Activated gamma-delta T cell treated with anti-CD3 and anti-CD28 coated beads, Interleukin-2, amount 50 U/mL, for 16 hours (primary cell): ENCODE data around the gene FAM163B.

Experiments
- DNase-seq: peaks from one replicate; pipeline ENCODE4 v3.0.0-alpha.2; 2020; ENCODE audit warnings: low read depth

Gene FAM163B

DNA sequence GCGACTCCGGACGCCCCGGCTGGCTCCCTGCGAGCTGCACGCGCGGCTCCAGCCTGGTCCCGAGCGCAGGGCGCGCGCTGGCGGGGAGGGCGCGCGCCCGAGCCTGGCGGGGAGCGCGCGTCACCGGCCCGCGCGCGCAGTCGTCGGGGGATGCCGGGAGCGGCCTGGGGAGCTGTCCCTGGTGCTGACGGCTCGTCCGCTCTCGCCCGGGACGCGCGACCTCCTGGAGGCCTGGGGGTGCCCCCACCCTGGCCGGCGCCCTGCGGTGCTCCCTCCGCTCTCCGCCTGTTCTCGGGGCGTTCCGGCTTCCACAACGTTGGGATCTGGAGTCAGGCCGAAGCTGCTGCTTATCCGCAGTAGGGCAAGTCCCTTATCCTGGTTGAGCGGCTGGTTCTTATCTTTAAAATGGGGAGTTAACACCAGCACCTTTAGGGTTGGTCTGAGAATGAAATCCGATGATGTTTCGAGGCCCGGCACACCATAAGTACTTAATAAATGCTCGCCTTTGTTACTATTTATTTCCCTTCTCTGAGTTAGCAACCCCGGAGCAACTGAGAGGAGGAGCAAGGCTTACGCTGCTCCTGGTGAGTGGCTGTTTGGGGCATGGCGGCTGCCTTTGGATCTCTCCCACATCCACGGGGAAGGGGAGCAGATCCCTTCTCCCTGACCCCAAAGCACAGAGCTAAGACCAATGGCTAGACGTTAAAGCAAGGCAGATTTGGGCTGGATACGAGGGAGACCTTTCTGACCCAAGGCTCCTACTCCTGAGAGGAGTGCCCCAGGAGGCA lies at the start of gene FAM163B:
TSS of gene FAM163B (minus strand) at position 79 of the 788 bp plus-strand sequence. CDS start 29,166 bp downstream, outside the sequence.
- DNase-seq: no peak

DNA sequence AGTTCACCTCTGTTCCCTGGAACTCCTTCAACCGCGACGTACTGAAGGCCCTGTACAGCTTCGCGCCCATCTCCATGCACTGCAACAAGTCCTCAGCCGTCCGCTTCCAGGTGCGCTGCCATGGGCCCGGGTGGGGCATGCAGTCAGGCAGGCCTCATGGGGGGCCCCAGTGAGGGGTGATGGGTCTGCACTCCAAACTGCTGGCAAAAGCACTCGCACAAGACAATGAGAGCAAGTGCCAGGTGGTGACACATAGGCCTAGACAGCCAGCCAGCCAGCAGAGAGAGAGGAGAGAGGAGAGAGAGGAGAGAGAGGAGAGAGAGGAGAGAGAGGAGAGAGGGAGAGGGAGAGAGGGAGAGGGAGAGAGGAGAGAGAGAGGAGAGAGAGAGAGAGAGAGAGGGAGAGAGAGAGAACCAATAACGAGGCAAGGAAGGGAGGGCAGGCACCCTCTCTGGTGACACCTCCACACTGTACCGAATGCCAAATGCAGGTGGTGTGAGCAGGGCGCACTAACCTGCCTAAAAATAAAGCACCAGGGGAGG lies 48.0 kb upstream of the FAM163B start:
- no peak for DNase-seq

DNA sequence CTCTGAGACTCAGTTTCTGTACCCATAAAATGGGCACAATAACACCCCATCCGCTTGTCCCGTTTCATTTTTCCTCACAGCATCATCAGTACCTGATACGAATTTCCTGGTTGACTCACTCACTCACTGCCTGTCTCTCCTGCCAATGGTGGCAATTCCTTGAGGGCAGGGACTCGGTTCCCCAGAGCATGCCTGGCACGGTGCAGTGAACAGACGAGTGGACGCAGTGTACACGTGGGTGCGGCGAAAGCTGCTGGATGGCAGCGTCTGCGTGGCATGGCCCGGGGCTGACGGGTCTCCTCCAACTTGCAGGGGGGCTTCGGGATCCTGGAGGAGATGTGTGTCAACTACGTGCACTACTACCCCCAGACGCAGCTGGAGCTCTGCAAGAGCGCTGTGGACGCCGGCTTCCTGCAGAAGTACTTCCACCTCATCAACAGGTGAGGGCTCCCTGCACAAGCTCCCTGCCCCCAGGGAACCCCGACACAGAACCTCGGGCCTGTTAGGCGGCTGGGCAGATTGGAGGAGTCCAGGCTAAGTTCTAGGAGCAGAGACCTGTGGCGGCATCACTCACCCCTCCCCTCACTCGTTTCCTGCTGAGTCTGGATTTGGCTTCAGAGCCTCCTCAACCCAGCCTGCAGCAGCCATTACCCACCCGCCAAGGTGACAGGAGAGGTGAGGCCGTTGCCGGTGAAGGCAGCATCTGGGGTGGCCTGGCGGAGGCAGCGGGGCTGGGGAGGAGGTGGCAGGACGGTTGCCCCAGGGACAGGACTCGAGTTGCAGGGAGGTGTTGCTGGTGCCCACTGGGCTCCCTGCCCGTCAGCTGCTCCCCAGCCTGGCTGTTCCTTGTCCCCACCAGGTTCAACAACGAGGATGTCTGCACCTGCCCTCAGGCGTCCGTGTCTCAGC lies 47.3 kb upstream of the FAM163B start:
- DNase-seq: no peak

DNA sequence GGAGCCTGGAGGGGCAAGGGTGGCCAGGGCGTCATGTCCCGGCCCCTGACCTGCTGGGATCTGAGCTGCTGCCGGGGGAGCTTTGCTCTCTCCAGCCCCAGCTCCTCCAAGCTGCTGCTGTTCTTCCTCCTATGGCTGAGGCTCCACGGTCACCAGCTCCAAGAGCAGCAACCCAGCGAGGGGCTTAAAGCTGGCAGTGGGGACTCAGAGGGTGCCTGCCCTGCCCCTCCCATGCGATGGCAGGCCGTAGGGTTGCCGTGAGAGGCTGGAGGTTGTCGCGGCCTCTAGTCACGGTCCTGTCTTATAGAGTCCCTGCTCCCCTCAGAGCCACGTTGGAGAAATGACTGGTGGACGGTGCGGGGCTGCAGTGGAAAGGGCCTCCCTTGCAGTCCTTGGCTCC lies 46.5 kb upstream of the FAM163B start:
- no peak for DNase-seq

DNA sequence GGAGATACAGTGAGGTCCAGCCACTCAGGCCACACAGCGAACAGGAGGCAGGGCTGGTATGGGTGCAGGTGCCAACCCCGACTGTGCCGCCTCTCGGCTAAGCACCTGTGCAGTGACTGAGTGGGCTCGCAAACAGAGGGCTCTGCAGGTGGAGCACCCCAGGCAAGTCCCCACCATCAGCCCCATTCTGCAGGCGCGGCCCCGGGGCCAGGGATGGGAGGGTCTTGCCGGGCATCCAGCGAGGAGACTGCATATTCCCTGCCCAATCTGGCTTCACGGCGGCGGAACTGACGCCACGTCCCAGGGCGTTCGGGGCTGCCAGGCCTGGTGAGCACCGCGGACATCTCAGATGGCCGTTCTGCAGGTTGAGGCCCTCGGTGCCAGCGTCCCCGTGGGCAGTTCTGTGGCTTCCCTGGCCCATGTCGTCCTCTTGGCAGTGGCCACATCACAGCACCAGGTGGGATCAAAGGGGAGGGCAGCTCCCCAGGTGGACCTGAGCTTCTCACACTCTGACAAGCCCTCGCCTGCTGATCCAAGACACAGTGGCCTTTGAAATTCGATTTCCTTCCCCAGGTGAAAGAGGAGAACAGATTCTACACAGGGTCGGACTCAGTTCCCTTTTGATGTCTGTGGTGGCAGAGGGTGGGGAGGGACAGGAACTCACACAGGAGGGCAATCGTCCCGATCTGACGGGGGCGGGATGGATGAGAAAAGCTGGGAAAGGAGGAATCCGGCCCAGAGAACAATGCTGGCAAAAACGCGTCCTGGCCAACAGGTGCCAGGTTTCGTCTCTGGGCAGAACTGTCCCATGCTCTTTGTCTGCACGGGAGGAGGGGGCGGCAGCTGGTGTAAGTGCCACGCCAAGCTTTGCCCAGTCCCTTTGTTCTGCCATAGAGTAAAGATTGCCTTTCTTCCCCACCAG lies 45.8 kb upstream of the FAM163B start:
- DNase-seq: no peak

DNA sequence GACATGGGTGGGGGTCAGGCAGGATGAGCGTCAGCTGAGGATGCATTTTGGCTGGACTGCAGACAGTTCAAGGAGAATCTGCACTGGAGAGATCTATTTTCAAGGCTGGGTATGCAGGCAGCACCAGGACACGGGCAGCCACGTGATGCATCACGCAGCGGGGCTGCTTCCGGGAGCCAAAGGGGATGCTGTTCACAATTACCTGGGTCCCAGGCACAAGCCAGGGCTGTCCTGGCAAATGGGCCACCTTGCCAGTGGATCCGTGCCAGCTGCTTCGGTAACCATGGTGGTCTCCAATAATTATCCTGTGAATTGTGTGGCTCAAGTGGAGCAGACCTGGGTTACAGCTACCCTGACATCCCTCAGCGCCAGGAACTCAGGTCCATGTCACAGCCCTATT lies 44.4 kb upstream of the FAM163B start:
- DNase-seq: no peak

DNA sequence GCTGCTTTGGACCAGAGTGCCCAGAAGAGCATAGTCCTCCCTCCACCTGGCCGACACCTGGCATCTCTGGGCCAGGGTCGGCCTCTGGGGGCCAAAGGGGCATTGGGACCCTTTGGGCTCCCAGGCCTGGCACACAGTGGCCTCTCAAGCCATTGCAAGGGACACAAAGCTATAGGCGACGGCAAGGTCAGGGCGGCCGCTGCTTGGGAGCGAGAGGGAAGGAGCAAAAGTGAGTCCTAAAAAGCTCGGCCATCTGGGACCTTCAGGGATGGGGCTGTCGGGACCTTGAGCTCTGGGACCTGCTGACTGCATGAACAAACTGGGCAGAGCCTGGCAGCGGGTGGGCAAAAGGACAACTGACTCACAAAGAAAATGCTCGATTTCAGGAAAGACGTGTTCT lies 40.8 kb upstream of the FAM163B start:
- no peak for DNase-seq

DNA sequence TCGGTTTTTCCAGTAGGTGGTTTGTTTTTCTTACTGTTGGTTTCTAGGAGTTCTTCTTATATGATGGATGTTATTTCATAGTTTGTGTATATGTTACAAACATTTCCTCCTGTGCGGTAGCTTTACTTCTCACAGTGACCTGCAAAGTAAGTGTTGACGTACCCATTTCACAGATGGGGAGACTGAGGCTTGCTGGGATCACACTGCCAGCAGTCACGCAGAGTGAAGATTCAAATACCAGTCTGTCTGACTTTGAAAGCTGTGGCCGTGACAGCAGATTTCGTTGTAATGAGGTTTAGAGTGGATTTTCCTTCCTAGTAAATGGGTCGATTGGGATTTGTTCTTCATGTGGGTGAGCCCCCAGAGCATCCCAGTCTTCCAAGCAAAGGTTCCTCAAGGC lies 40.0 kb upstream of the FAM163B start:
- no peak for DNase-seq

DNA sequence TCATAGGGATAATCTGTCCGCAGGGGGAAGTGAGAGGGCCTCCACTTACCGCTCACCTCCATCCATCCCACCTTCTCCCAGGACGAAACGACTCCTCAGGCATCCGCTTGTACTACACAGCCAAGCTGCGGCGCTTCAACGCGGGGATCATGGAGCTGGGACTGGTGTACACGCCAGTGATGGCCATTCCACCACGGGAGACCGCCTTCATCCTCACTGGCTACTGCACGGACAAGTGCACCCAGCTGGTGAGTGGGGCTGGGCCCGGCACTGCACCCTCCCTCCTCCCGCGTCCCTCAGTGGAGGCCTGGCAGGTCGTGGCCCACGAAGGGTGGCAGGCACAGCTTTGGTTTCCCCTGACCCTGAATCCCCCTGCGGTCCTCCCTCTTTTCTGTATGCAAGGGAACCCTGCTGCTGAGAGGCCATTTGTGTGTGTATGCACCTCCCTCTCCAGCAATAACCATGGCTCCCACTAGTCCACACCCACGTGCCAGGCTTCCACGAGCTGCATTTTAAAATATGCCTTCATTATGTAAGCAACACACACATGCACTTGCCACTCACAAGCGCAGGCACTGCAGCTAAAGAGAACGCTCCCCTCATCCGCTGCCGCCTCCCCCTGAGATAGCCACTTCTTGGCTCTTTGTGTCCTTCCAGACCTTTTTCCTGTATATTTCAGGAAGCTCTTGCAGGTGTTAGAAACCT lies 38.7 kb upstream of the FAM163B start:
- no peak for DNase-seq

DNA sequence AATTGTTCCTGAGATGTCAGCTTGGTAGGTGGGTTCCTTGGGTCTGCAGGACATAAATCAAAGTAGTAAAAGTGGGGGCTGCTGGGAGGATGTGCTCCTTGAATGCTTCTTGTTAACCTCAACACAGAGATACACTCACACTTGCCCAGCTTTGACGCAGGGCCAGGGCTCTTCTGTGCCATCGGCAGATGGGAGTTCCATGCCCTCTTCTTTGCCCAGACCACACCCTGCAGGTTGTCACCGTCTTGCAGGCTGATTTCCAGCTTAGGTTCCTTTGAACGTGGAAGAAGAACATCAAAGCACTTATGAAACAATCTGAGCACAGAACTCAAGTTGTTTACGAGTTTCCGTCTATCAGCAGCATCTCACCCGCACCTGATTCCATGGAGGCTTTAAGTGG lies 38.0 kb upstream of the FAM163B start:
- DNase-seq: no peak

DNA sequence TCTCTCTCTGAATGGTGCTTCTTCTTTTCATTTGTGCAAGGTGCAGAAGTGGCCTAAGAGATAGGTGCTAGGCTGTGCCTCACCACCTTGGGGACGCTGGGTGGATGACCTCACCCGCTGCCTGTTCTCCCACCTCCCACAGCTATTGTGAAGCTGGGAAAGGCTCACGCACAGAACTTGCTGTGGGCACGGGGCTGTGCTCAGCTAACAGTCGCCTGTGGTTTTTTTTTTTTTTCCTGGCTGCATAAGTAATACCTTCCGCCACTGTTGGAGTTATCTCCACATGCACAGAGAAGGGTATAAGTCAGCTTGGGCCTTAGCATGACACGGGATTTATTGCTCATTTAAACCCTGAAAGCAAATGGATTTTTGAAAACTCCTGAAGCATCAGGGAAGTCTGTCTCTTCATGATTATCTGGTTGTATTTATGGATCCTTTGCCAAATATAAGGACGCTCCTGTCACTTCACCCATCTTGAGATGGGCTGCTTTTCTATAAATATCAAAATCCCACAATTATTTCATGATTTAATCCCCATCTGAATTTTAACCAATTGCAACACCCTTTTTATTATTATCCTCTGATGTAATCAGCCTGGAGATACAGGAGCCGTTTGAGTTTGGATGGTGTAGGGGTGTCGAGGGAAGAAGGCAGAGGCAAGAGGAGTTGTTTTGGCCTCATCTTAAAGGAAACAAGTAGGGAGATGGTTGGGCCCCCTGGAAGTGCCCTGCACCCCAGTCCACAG lies 36.0 kb upstream of the FAM163B start:
- no peak for DNase-seq

DNA sequence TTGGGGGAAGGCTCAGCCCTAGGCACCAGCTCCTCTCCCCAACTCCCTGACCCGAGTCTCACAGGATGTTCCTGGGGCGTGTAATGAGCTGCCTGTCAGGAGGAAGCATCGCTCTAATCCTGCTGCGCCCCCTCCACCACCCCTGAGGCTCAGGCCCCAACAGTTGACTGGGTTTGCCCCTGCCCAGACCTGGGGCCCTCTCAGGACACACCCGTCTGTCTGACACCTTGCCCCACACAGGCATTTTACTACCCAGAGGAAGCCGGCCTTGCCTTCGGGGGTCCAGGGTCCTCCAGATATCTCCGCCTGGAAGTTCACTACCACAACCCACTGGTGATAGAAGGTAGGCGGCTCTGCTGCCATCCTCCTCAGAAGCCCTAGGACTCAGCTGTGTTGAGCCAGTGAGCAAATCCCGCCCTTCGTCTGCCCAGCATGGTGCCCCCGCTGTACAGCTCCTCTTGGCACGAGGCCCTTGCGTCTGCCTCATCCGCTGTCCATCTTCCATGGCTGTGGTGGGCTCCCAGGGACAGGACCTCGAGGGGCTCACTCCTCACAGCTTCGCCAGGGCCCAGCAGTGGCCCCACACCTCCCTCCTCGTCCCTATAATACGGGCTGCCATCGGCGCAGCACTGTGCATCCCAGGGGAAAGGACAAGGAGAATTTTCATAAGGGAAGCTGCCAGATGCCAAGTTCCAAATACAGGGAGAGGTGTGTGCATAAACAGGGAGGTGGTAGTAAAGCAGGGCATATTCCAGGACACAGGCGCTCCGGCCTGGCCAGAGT lies 35.0 kb upstream of the FAM163B start:
- no peak for DNase-seq

DNA sequence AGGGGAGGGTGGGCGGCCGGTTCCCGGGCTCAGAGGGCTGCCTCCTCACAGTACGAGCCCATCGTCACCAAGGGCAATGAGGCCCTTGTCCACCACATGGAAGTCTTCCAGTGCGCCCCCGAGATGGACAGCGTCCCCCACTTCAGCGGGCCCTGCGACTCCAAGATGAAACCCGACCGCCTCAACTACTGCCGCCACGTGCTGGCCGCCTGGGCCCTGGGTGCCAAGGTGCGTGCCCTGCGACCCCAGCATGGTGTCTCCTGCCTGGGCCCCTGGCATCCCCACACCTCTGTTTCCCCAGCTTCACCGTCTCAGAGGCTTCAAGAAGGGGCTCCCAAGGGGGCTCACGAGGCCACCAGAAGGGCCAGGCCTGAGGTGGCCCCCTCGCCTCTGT lies 34.2 kb upstream of the FAM163B start:
- no peak for DNase-seq

DNA sequence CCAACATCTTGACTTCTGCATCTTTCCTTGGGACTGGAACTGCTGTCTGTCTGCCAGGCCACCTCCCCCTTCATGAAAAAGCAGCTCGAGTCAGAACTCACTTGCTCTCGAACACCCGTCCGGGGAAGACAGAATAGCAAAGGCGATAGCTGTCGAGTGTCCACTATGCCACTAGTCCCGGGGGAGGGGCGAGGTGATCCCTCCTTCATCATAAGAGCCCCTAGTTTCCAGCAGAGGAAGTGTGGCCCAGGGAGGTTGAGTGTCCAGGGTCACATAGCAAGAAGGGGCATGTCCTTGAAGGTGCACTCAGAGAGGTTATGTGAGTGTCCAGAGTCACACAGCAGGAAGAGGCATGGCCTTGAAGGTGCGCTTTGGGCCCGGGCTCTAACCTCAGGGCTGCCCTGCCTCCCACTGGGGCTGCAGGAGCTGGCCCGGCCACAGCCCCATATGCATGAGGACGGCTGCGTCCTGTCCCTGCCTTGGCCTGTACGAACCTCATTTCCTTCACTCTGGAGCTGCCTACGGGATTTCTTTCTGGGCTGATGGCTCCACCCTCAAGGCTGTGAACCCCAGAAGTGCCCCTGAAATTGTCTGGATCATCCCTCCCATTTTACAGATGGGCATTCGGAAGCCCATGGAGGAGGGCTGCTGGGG lies 33.6 kb upstream of the FAM163B start:
- DNase-seq: no peak

DNA sequence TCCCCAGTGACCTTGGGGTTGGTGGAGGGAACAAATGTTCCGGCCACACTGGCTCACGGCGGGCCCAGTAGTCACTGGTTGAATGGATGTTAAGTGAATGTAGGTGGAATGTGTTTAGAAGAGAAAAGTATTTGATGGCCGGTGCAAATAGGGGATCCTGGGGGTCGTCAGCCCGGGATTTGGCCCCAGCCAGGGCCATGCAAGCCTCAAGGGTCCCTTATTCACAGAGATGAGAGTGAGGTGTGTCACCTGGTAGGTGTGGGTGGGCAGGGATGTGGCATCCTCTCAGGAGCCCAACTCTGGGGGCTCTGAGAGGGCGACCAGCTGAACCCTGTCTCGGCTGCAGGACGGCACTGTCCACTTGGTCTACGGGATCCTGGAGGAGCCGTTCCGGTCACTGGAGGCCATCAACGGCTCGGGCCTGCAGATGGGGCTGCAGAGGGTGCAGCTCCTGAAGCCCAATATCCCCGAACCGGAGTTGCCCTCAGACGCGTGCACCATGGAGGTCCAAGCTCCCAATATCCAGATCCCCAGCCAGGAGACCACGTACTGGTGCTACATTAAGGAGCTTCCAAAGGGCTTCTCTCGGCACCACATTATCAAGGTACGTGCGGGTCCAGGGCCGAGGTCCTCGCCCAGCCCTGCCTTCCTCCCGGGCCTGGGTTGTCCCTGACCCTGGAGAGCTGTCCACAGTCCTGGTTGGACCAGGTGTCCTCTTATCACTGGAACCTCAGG lies 32.8 kb upstream of the FAM163B start:
- DNase-seq: no peak

DNA sequence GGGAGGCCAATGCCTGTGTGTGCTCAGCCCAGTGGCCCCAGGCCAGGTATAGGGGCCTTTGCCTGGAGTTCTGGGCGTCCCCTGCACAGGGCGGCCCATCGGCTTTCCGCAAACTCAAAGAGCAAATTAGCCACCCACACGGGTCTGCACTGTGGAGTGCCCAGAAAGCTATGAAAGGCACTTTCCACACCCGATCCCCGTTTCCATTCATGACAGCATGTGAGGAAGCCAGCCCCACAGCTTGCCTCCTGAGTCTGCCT lies 32.1 kb upstream of the FAM163B start:
- DNase-seq: no peak

DNA sequence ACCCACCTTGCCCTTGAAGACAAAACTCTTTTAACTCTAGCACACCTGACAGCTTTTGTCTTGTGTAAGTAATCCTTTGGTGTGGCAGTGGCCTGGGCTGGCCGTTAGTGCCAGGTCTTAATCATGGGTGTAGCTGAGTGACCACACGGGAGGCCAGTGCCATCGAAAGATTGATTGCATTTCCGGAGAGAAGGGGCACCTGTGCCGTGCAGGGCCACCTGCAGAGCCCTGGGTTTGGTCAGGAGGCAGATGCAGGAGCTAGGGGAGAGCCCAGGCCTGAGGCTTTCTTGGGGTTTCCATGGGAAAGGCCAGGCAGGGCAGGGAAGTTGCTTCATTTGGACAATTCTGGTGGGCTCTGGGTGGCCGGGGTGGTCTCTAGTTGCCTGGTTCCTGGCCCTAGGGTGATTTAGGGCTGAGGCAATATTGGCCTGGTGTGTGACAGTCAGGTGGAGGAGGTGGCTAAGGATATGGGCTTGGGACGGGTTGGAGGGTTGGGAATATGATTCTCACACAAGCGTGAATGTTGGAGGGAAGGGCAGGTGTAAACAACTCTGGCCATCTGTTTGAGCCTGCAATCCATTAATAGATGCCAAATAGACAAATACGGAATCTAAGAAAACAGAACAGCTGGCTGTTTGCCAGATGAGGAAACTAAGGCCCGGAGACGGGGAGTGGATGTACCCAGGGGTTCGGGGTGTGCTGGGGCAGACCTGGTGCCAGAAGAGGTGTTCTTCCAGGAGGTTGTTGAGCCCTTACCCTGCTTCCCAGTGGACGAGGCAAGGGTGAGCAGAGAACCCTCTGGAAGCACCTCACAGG lies 31.6 kb upstream of the FAM163B start:
- no peak for DNase-seq

DNA sequence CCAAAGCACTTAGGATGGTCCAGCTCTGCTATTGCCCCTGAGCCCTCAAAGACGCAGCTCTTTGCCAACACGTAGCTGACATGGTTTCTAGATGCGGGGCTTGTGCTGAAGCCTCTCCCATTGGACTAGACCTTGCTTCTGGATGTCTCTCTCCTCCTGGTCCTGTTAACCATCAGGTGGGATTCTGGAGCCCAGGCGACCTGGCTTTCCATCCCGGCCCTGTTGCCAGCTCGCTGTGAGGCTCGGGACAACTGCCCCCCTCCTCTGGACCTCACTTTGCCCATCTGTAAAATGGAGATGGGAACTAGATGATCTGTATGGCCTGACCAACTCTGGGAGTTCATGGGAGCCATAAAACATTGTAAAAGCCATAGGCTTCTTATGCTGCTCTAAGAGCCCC lies 31.0 kb upstream of the FAM163B start:
- no peak for DNase-seq
